ENCODE results near the gene KLF13.

Gene KLF13

GRCh38 chr15:31300208-31300661 is 26.4 kb upstream of the KLF13 start:
- no peak for DNase-seq (ENCODE audit: low spot score)

- DNase-seq (ENCODE audit: low spot score): peak; percentile 76
These were observed 25.5 kb upstream of the KLF13 start for GRCh38 chr15:31300981-31301672.

GRCh38 chr15:31301673-31301990 is 25.0 kb upstream of the KLF13 start:
- DNase-seq (ENCODE audit: low spot score): no peak

GRCh38 chr15:31302029-31302657 is 24.5 kb upstream of the KLF13 start:
- DNase-seq (ENCODE audit: low spot score): peak; percentile 24

GRCh38 chr15:31302778-31303725 is 23.6 kb upstream of the KLF13 start:
- peak; percentile 71 for DNase-seq (ENCODE audit: low spot score)

- DNase-seq (ENCODE audit: low spot score): peak; percentile 25
These were observed 22.6 kb upstream of the KLF13 start for GRCh38 chr15:31303726-31304648.

- DNase-seq (ENCODE audit: low spot score): no peak
These were observed 21.8 kb upstream of the KLF13 start for GRCh38 chr15:31304751-31305365.

- no peak for DNase-seq (ENCODE audit: low spot score)
These were observed 21.3 kb upstream of the KLF13 start for GRCh38 chr15:31305375-31305774.

- no peak for DNase-seq (ENCODE audit: low spot score)
These were observed 20.7 kb upstream of the KLF13 start for GRCh38 chr15:31305796-31306425.

- DNase-seq (ENCODE audit: low spot score): no peak
These were observed 20.0 kb upstream of the KLF13 start for GRCh38 chr15:31306426-31307269.

GRCh38 chr15:31307270-31308184 is 19.1 kb upstream of the KLF13 start:
- no peak for DNase-seq (ENCODE audit: low spot score)

GRCh38 chr15:31308185-31308639 is 18.4 kb upstream of the KLF13 start:
- DNase-seq (ENCODE audit: low spot score): peak; percentile 60

- DNase-seq (ENCODE audit: low spot score): no peak
These were observed 16.6 kb upstream of the KLF13 start for GRCh38 chr15:31309893-31310606.

GRCh38 chr15:31311735-31312619 is 14.7 kb upstream of the KLF13 start:
- DNase-seq (ENCODE audit: low spot score): no peak

GRCh38 chr15:31313223-31313622 is 13.4 kb upstream of the KLF13 start:
- no peak for DNase-seq (ENCODE audit: low spot score)

- DNase-seq (ENCODE audit: low spot score): no peak
These were observed 12.3 kb upstream of the KLF13 start for GRCh38 chr15:31314380-31314779.

Data from germinal center (tissue), 1 donor.